Neural progenitor cell (in vitro differentiated cells): Measurements from ENCODE around the gene ING3. TPM values are rescaled to one million over a fixed set of nuclear protein-coding genes. Genes with fewer than 3 reads are reported as not detected.

Experiments
- DNase-seq: peaks from one replicate; pipeline ENCODE4 v3.0.0-alpha.2; 2016; ENCODE audit warnings: low spot score
- H2AFZ ChIP-seq: fragments of 200-600 bp; sonication (generic); replicated peaks from 2 replicates; pipeline ENCODE4 v1.6.1; 2016; ENCODE audit warnings: antibody characterized with exemption
- H3F3A ChIP-seq: fragments of 200-600 bp; sonication (generic); 2 replicates; pipeline ENCODE4 v1.6.1; 2016; ENCODE audit warnings: antibody characterized with exemption, low read depth
- H3K27ac ChIP-seq: fragments of 200-600 bp; sonication (generic); 2 replicates; pipeline ENCODE4 v1.5.1; 2016; ENCODE audit warnings: mild to moderate bottlenecking
- H3K27me3 ChIP-seq: fragments of 200-600 bp; sonication (generic); 2 replicates; pipeline ENCODE4 v1.6.1; 2016; ENCODE audit warnings: mild to moderate bottlenecking, moderate library complexity
- H3K36me3 ChIP-seq: fragments of 200-600 bp; sonication (generic); 2 replicates; pipeline ENCODE4 v1.5.1; 2016
- H3K4me1 ChIP-seq: fragments of 200-600 bp; sonication (generic); 2 replicates; pipeline ENCODE4 v1.6.1; 2016; ENCODE audit warnings: mixed run types
- H3K4me2 ChIP-seq: fragments of 200-600 bp; sonication (generic); 2 replicates; pipeline ENCODE4 v1.6.1; 2016
- H3K4me3 ChIP-seq: fragments of 200-600 bp; sonication (generic); 2 replicates; pipeline ENCODE4 v1.5.1; 2016
- H3K79me2 ChIP-seq: fragments of 200-600 bp; sonication (generic); 2 replicates; pipeline ENCODE4 v1.6.1; 2016; ENCODE audit warnings: low read depth
- H3K9ac ChIP-seq: fragments of 200-600 bp; sonication (generic); 2 replicates; pipeline ENCODE4 v1.6.1; 2016
- H3K9me3 ChIP-seq: fragments of 200-600 bp; sonication (generic); 2 replicates; pipeline ENCODE4 v1.5.1; 2016; ENCODE audit warnings: low read depth
- H4K20me1 ChIP-seq: fragments of 200-600 bp; sonication (generic); 2 replicates; pipeline ENCODE4 v1.6.1; 2016; ENCODE audit warnings: low read depth
- H3K27ac Mint-ChIP-seq: 3 replicates; pipeline ENCODE4 v1.8.0; 2021; ENCODE audit warnings: mixed read lengths
- H3K27me3 Mint-ChIP-seq: 2 replicates; pipeline ENCODE4 v1.8.0; 2022; ENCODE audit warnings: low read depth, mild to moderate bottlenecking, inconsistent platforms, moderate library complexity, mixed read lengths; ENCODE audit not compliant: insufficient read depth
- H3K36me3 Mint-ChIP-seq: 3 replicates; pipeline ENCODE4 v1.8.0; 2021; ENCODE audit warnings: mixed read lengths
- H3K4me1 Mint-ChIP-seq: 3 replicates; pipeline ENCODE4 v1.8.0; 2021; ENCODE audit warnings: mixed read lengths
- H3K4me3 Mint-ChIP-seq: 3 replicates; pipeline ENCODE4 v1.8.0; 2021; ENCODE audit warnings: mild to moderate bottlenecking, moderate library complexity, mixed read lengths
- H3K9me3 Mint-ChIP-seq: 3 replicates; pipeline ENCODE4 v1.8.0; 2020; ENCODE audit warnings: mixed read lengths
- CTCF ChIP-seq: fragments of 200-600 bp; sonication (generic); IDR thresholded peaks from 2 replicates; pipeline ENCODE4 v1.5.1; 2017; ENCODE audit warnings: antibody characterized with exemption, mild to moderate bottlenecking
- EZH2 ChIP-seq: fragments of 200-600 bp; sonication (generic); IDR thresholded peaks from 2 replicates; pipeline ENCODE4 v1.6.1; 2017; ENCODE audit warnings: antibody characterized with exemption, mild to moderate bottlenecking, moderate library complexity
- EZH2phosphoT487 ChIP-seq: fragments of 200-600 bp; sonication (generic); IDR thresholded peaks from 2 replicates; pipeline ENCODE4 v1.6.1; 2017; ENCODE audit warnings: antibody characterized with exemption
- total RNA-seq: library from RNA; depleted of rRNA; stranded (reverse); fragments of >200 nt; gene quantifications from 2 replicates; pipeline ENCODE4 v1.2.3, GENCODE V29; 2015; ENCODE audit warnings: low replicate concordance

The ING3 gene
- total RNA-seq, 1 donor from 2014 or later = 32.0 TPM

GRCh38 chr7:120920591-120921274, 29.8 kb upstream of the ING3 start:
- H3K9ac ChIP-seq = no peak overlapping the region
- no peaks in the 10 kb centered on the region for H3K36me3 Mint-ChIP-seq
- no peak overlapping the region for H3K4me3 ChIP-seq
- H3K27me3 ChIP-seq = no peaks in the 10 kb centered on the region
- H3K4me1 ChIP-seq = no peaks in the 10 kb centered on the region
- no peaks in the 10 kb centered on the region for H3K27me3 Mint-ChIP-seq
- DNase-seq = no peak
- H3K4me1 Mint-ChIP-seq = no peaks in the 10 kb centered on the region
- H2AFZ ChIP-seq = no peak overlapping the region
- H3K4me3 Mint-ChIP-seq = no peak overlapping the region
- H3K27ac Mint-ChIP-seq = no peak overlapping the region
- no peaks in the 10 kb centered on the region for H4K20me1 ChIP-seq
- no peaks in the 10 kb centered on the region for H3F3A ChIP-seq
- H3K27ac ChIP-seq = no peak overlapping the region
- H3K9me3 Mint-ChIP-seq = no peaks in the 10 kb centered on the region
- no peak overlapping the region for H3K4me2 ChIP-seq
- no peak for TF ChIP-seq EZH2
- TF ChIP-seq CTCF = no peak
- TF ChIP-seq EZH2phosphoT487 = no peak
- no peaks in the 10 kb centered on the region for H3K36me3 ChIP-seq
- no peaks in the 10 kb centered on the region for H3K9me3 ChIP-seq
- no peaks in the 10 kb centered on the region for H3K79me2 ChIP-seq

DNA sequence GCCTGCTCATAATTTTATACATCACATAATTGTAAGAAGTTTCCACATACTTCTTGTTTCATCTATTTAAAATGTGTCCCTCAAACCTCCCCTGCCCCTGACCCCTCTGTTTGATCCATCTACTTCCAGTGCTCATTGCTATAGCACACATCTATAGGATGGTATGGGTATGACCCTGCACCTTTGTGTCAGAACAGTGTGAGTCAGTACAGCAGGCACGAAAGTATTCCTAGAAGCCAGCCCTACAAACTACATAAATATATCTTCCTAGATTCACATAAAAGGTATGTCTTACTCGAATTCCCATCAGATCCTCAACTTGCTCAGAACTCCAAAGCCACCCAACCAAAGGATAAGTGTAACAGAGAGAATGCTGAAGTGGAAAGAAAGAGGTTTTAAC, 25.7 kb upstream of the ING3 start:
- no peak overlapping the region for H3K27ac Mint-ChIP-seq
- no peaks in the 10 kb centered on the region for H3K4me1 Mint-ChIP-seq
- H3K36me3 Mint-ChIP-seq = no peaks in the 10 kb centered on the region

DNA sequence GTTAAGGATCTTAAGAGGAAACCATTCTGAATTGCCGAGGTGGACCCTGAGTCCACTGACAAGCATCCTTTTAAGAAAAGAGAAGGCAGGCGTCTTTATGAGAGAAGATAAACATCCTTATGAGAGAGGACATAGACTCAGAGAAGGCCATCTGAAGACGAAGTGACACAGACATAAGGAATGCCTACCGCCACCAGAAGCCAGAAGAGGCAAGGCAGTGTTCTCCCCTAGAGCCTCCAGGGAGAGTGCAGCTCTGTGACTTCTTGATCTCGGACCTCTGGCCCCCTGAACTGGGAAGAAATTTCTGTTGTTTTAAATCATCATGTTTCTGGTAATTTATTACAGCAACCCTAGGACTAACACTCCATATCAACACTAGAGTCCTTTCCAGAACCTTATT, 25.2 kb upstream of the ING3 start:
- Histone ChIP-seq H3K9ac (no peak overlapping the region), H3K4me3 (no peak overlapping the region), H3K4me2 (no peak overlapping the region), H3K9me3 (no peaks in the 10 kb centered on the region), H4K20me1 (no peaks in the 10 kb centered on the region), H3F3A (no peaks in the 10 kb centered on the region), H3K27ac (no peak overlapping the region), H2AFZ (no peak overlapping the region), H3K4me1 (no peaks in the 10 kb centered on the region), H3K79me2 (no peaks in the 10 kb centered on the region), H3K36me3 (no peaks in the 10 kb centered on the region), H3K27me3 (no peaks in the 10 kb centered on the region)
- no peak for DNase-seq
- no peaks in the 10 kb centered on the region for H3K9me3 Mint-ChIP-seq
- H3K36me3 Mint-ChIP-seq = no peaks in the 10 kb centered on the region
- no peaks in the 10 kb centered on the region for H3K4me1 Mint-ChIP-seq
- H3K27me3 Mint-ChIP-seq = no peaks in the 10 kb centered on the region
- H3K27ac Mint-ChIP-seq = no peak overlapping the region
- H3K4me3 Mint-ChIP-seq = no peak overlapping the region
- no peak for TF ChIP-seq CTCF
- TF ChIP-seq EZH2phosphoT487 = no peak
- TF ChIP-seq EZH2 = no peak

More for the DNA sequence above, 25.7 kb upstream of the ING3 start:
- H3K27me3 ChIP-seq = no peaks in the 10 kb centered on the region
- H3F3A ChIP-seq = no peaks in the 10 kb centered on the region
- H3K4me1 ChIP-seq = no peaks in the 10 kb centered on the region
- no peaks in the 10 kb centered on the region for H3K79me2 ChIP-seq
- no peaks in the 10 kb centered on the region for H3K36me3 ChIP-seq
- H3K4me2 ChIP-seq = no peak overlapping the region
- no peak for DNase-seq
- Mint-ChIP-seq H3K9me3 (no peaks in the 10 kb centered on the region), H3K4me3 (no peak overlapping the region), H3K27me3 (no peaks in the 10 kb centered on the region)
- no peak for TF ChIP-seq CTCF
- no peak for TF ChIP-seq EZH2
- no peak for TF ChIP-seq EZH2phosphoT487
- H3K9me3 ChIP-seq = no peaks in the 10 kb centered on the region
- H2AFZ ChIP-seq = no peak overlapping the region
- no peaks in the 10 kb centered on the region for H4K20me1 ChIP-seq
- H3K4me3 ChIP-seq = no peak overlapping the region
- no peak overlapping the region for H3K27ac ChIP-seq
- no peak overlapping the region for H3K9ac ChIP-seq
